ENCODE results near the gene MINDY4. TPM values are rescaled to one million over a fixed set of nuclear protein-coding genes. Genes with fewer than 3 reads are reported as not detected.
A peak's percentile ranks its signal among the peaks of the same experiment; 100 is the strongest.

Gene MINDY4
- total RNA-seq, 1 donor, result 10.5 TPM

- Histone ChIP-seq H2AFZ (ENCODE audit: low read length) (no peak overlapping the region), H3K9me3 (ENCODE audit: low read depth, low read length) (no peaks in the 10 kb centered on the region)
Measured at GRCh38 chr7:30861612-30862011, 90.4 kb downstream of the MINDY4 start.

GRCh38 chr7:30862995-30863705 lies 91.9 kb downstream of the MINDY4 start:
- Histone ChIP-seq H3K27ac (ENCODE audit: low read depth, low read length) (no peak overlapping the region), H3K79me2 (ENCODE audit: insufficient read depth, low read length) (no peaks in the 10 kb centered on the region), H3K27me3 (ENCODE audit: insufficient read depth, low read length) (no peaks in the 10 kb centered on the region), H4K20me1 (ENCODE audit: insufficient read depth, low read length) (no peaks in the 10 kb centered on the region), H3K4me1 (ENCODE audit: insufficient read depth, low read length) (peaks cover 4% of the 10 kb centered on the region), H3K4me3 (ENCODE audit: insufficient read depth, low read length) (no peak overlapping the region), H3K9me3 (ENCODE audit: low read depth, low read length) (no peaks in the 10 kb centered on the region), H3K4me2 (ENCODE audit: insufficient read depth, low read length) (no peak overlapping the region), H3K36me3 (ENCODE audit: insufficient read depth, low read length) (no peaks in the 10 kb centered on the region), H2AFZ (ENCODE audit: low read length) (no peak overlapping the region)
- peak; percentile 90 for DNase-seq (ENCODE audit: insufficient read length, low spot score, missing footprints)
- no peak for TF ChIP-seq CTCF (IDR thresholded peaks at IDR 0.05; ENCODE audit: extremely low read depth, low read depth, low read length)

More at GRCh38 chr7:30861612-30862011, 90.4 kb downstream of the MINDY4 start:
- no peaks in the 10 kb centered on the region for H3K27me3 ChIP-seq (ENCODE audit: insufficient read depth, low read length)
- H4K20me1 ChIP-seq (ENCODE audit: insufficient read depth, low read length), result no peaks in the 10 kb centered on the region
- no peaks in the 10 kb centered on the region for H3K36me3 ChIP-seq (ENCODE audit: insufficient read depth, low read length)
- H3K27ac ChIP-seq (ENCODE audit: low read depth, low read length), result no peak overlapping the region
- no peaks in the 10 kb centered on the region for H3K79me2 ChIP-seq (ENCODE audit: insufficient read depth, low read length)
- peak; percentile 82 for DNase-seq (ENCODE audit: insufficient read length, low spot score, missing footprints)
- H3K4me1 ChIP-seq (ENCODE audit: insufficient read depth, low read length), result peaks cover 4% of the 10 kb centered on the region
- no peak overlapping the region for H3K4me2 ChIP-seq (ENCODE audit: insufficient read depth, low read length)
- no peak overlapping the region for H3K4me3 ChIP-seq (ENCODE audit: insufficient read depth, low read length)
- no peak for TF ChIP-seq CTCF (IDR thresholded peaks at IDR 0.05; ENCODE audit: extremely low read depth, low read depth, low read length)

- Histone ChIP-seq H3K27ac (ENCODE audit: low read depth, low read length) (no peak overlapping the region), H2AFZ (ENCODE audit: low read length) (no peak overlapping the region), H3K9me3 (ENCODE audit: low read depth, low read length) (no peaks in the 10 kb centered on the region), H3K4me1 (ENCODE audit: insufficient read depth, low read length) (peaks cover 4% of the 10 kb centered on the region), H3K27me3 (ENCODE audit: insufficient read depth, low read length) (no peaks in the 10 kb centered on the region), H4K20me1 (ENCODE audit: insufficient read depth, low read length) (no peaks in the 10 kb centered on the region), H3K4me3 (ENCODE audit: insufficient read depth, low read length) (no peak overlapping the region), H3K79me2 (ENCODE audit: insufficient read depth, low read length) (no peaks in the 10 kb centered on the region), H3K4me2 (ENCODE audit: insufficient read depth, low read length) (no peak overlapping the region), H3K36me3 (ENCODE audit: insufficient read depth, low read length) (no peaks in the 10 kb centered on the region)
- no peak for TF ChIP-seq CTCF (IDR thresholded peaks at IDR 0.05; ENCODE audit: extremely low read depth, low read depth, low read length)
- peak; percentile 85 for DNase-seq (ENCODE audit: insufficient read length, low spot score, missing footprints)
Measured at GRCh38 chr7:30863706-30864035, 92.5 kb downstream of the MINDY4 start.

GRCh38 chr7:30864101-30864500 lies 92.9 kb downstream of the MINDY4 start:
- Histone ChIP-seq H3K27ac (ENCODE audit: low read depth, low read length) (no peak overlapping the region), H4K20me1 (ENCODE audit: insufficient read depth, low read length) (no peaks in the 10 kb centered on the region), H3K4me1 (ENCODE audit: insufficient read depth, low read length) (peaks cover 4% of the 10 kb centered on the region), H3K27me3 (ENCODE audit: insufficient read depth, low read length) (no peaks in the 10 kb centered on the region), H3K79me2 (ENCODE audit: insufficient read depth, low read length) (no peaks in the 10 kb centered on the region), H3K4me3 (ENCODE audit: insufficient read depth, low read length) (no peak overlapping the region), H3K9me3 (ENCODE audit: low read depth, low read length) (no peaks in the 10 kb centered on the region), H3K36me3 (ENCODE audit: insufficient read depth, low read length) (no peaks in the 10 kb centered on the region), H3K4me2 (ENCODE audit: insufficient read depth, low read length) (no peak overlapping the region), H2AFZ (ENCODE audit: low read length) (no peak overlapping the region)
- DNase-seq (ENCODE audit: insufficient read length, low spot score, missing footprints), result no peak
- TF ChIP-seq CTCF (IDR thresholded peaks at IDR 0.05; ENCODE audit: extremely low read depth, low read depth, low read length), result no peak
